ENCODE measurements around the gene NMNAT2.
A peak's percentile ranks its signal among the peaks of the same experiment; 100 is the strongest.

Gene NMNAT2

GRCh38 chr1:183236158-183236725 is 181.9 kb downstream of the NMNAT2 start:
- no peak for FAIRE-seq
- no peak for DNase-seq (ENCODE audit: insufficient read length, low spot score)
- TF ChIP-seq CTCF (IDR thresholded peaks at IDR 0.05; ENCODE audit: insufficient read depth, missing control alignments): no peak

GRCh38 chr1:183235503-183235902 is 182.7 kb downstream of the NMNAT2 start:
- FAIRE-seq (no peak), DNase-seq (ENCODE audit: insufficient read length, low spot score) (no peak)
- no peak for TF ChIP-seq CTCF (IDR thresholded peaks at IDR 0.05; ENCODE audit: insufficient read depth, missing control alignments)

GRCh38 chr1:183234660-183235476 is 183.3 kb downstream of the NMNAT2 start:
- peak; percentile 51 for TF ChIP-seq CTCF (IDR thresholded peaks at IDR 0.05; ENCODE audit: insufficient read depth, missing control alignments)
- no peak for DNase-seq (ENCODE audit: insufficient read length, low spot score)
- no peak for FAIRE-seq

GRCh38 chr1:183233113-183233512 is 185.1 kb downstream of the NMNAT2 start:
- DNase-seq (ENCODE audit: insufficient read length, low spot score) (no peak), FAIRE-seq (no peak)
- TF ChIP-seq CTCF (IDR thresholded peaks at IDR 0.05; ENCODE audit: insufficient read depth, missing control alignments): no peak

- DNase-seq (ENCODE audit: insufficient read length, low spot score) (no peak), FAIRE-seq (no peak)
- TF ChIP-seq CTCF (IDR thresholded peaks at IDR 0.05; ENCODE audit: insufficient read depth, missing control alignments): no peak
Measured at GRCh38 chr1:183231545-183231944, 186.6 kb downstream of the NMNAT2 start.

- no peak for DNase-seq (ENCODE audit: insufficient read length, low spot score)
- no peak for FAIRE-seq
- no peak for TF ChIP-seq CTCF (IDR thresholded peaks at IDR 0.05; ENCODE audit: insufficient read depth, missing control alignments)
Measured at GRCh38 chr1:183230413-183230812, 187.8 kb downstream of the NMNAT2 start.
